K562 (cell line): ENCODE data around the gene CHPF. TPM values are rescaled to one million over a fixed set of nuclear protein-coding genes. Genes with fewer than 3 reads are reported as not detected.
A peak's percentile ranks its signal among the peaks of the same experiment; 100 is the strongest.

Source experiments
- GABPB1 ChIP-seq: sonication (generic); formaldehyde crosslinking; IDR thresholded peaks from 2 replicates; pipeline ENCODE4 v1.8.0; 2022; ENCODE audit warnings: mild to moderate bottlenecking, missing genetic modification reagents
- JUND ChIP-seq, 2 experiments: IDR thresholded peaks; 2 replicates in 1 of 2; 3 replicates in 1 of 2; pipeline ENCODE4 v1.6.1; 2011; ENCODE audit warnings: borderline replicate concordance in 2 of 2, low read depth in 2 of 2, low read length in 2 of 2, improper control_type of control experiment in 1 of 2, missing biosample characterization in 1 of 2, missing genetic modification characterization in 1 of 2, missing genetic modification reagents in 1 of 2
- MAFG ChIP-seq: fragments of 450-650 bp; conservative IDR thresholded peaks from 2 replicates; pipeline ENCODE4 v1.6.1; 2016; ENCODE audit warnings: missing genetic modification characterization, missing compliant biosample characterization
- MCM7 ChIP-seq, 2 experiments: fragments of 450-650 bp; IDR thresholded peaks; 2 replicates each; pipeline ENCODE4 v1.6.1; 2016 to 2018
- MEIS2 ChIP-seq: fragments of 450-650 bp; IDR thresholded peaks from 2 replicates; pipeline ENCODE4 v1.6.1; 2014; ENCODE audit warnings: mild to moderate bottlenecking; ENCODE audit not compliant: partially characterized antibody
- NR2C2 ChIP-seq, 2 experiments: fragments of 200-800 bp in 1 of 2; sonication (Bioruptor generic) in 1 of 2; sonication (generic) in 1 of 2; formaldehyde crosslinking in 1 of 2; IDR thresholded peaks; 2 replicates each; pipeline versions ENCODE4 v1.6.1 to v1.8.0; 2016 to 2022; ENCODE audit warnings: mild to moderate bottlenecking in 1 of 2, missing compliant biosample characterization in 1 of 2, missing genetic modification characterization in 1 of 2, missing genetic modification reagents in 1 of 2
- RB1 ChIP-seq: fragments of 450-650 bp; IDR thresholded peaks from 2 replicates; pipeline ENCODE4 v1.6.1; 2017; ENCODE audit warnings: low read depth, mild to moderate bottlenecking
- SMAD4 ChIP-seq: fragments of 250-450 bp; sonication (Bioruptor Pico); conservative IDR thresholded peaks from 2 replicates; pipeline ENCODE4 v1.8.0; 2021; ENCODE audit warnings: inconsistent platforms, mild to moderate bottlenecking, moderate library complexity
- SP1 ChIP-seq: sonication (generic); formaldehyde crosslinking; IDR thresholded peaks from 2 replicates; pipeline ENCODE4 v1.8.1; 2022; ENCODE audit warnings: mild to moderate bottlenecking, missing genetic modification reagents
- ZBED1 ChIP-seq: IDR thresholded peaks from 2 replicates; pipeline ENCODE4 v1.6.1; 2014
- ZNF316 ChIP-seq: fragments of 450-650 bp; IDR thresholded peaks from 2 replicates; pipeline ENCODE4 v1.6.1; 2016
- polyA plus RNA-seq, 8 experiments: library from polyadenylated mRNA; depleted of rRNA in 4 of 8; stranded (reverse) in 5 of 8; unstranded in 3 of 8; fragments of >200 nt; fragmentation: Nextera tagmentation in 2 of 8; fragmentation: Illumina TruSeq in 1 of 8; extraction: Ambion mirVana in 2 of 8; extraction: Trizol in 1 of 8; gene quantifications; 2 replicates each; pipeline versions ENCODE4 v1.2.1 to v1.2.3, GENCODE V29; 2011 to 2014; ENCODE audit warnings: inconsistent platforms in 1 of 8, missing spikeins in 1 of 8
- total RNA-seq, 7 experiments: library from RNA; depleted of rRNA in 6 of 7; stranded (reverse); fragments of >200 nt in 6 of 7; fragmentation: Illumina TruSeq in 2 of 7; extraction: Trizol in 2 of 7; gene quantifications; 2 replicates each; pipeline versions ENCODE4 v1.2.1 to v1.2.3, GENCODE V29; 2011 to 2021; ENCODE audit warnings: low replicate concordance in 1 of 7
- TF ChIP-seq, protein P1 (sequence below): fragments of 200-800 bp; sonication (Bioruptor generic); IDR thresholded peaks from 2 replicates; pipeline ENCODE4 v1.6.1; 2017; ENCODE audit warnings: missing genetic modification characterization, missing compliant biosample characterization
- TF ChIP-seq, protein P2 (sequence below): sonication (generic); IDR thresholded peaks from 2 replicates; pipeline ENCODE4 v1.6.1; 2016
- TF ChIP-seq, protein P3 (sequence below): sonication (generic); formaldehyde crosslinking; IDR thresholded peaks from 2 replicates; pipeline ENCODE4 v1.8.1; 2023; ENCODE audit warnings: mild to moderate bottlenecking, missing genetic modification reagents
- TF ChIP-seq, protein P4 (sequence below): sonication (generic); formaldehyde crosslinking; IDR thresholded peaks from 2 replicates; pipeline ENCODE4 v1.5.0; 2020; ENCODE audit warnings: missing genetic modification reagents
- TF ChIP-seq, protein P5 (sequence below), 2 experiments: IDR thresholded peaks in 1 of 2; conservative IDR thresholded peaks in 1 of 2; 2 replicates each; pipeline ENCODE4 v1.6.1; 2016; ENCODE audit warnings: low read depth in 2 of 2, mild to moderate bottlenecking in 1 of 2, missing compliant biosample characterization in 1 of 2, missing genetic modification characterization in 1 of 2, moderate library complexity in 1 of 2

CHPF gene
- total and polyA plus RNA-seq, 9 of the 15 experiments (the other 6 are each of a cell fraction or from before 2014, with no cell fraction given) = 0.15 to 57.2 (median 7.9) TPM

DNA sequence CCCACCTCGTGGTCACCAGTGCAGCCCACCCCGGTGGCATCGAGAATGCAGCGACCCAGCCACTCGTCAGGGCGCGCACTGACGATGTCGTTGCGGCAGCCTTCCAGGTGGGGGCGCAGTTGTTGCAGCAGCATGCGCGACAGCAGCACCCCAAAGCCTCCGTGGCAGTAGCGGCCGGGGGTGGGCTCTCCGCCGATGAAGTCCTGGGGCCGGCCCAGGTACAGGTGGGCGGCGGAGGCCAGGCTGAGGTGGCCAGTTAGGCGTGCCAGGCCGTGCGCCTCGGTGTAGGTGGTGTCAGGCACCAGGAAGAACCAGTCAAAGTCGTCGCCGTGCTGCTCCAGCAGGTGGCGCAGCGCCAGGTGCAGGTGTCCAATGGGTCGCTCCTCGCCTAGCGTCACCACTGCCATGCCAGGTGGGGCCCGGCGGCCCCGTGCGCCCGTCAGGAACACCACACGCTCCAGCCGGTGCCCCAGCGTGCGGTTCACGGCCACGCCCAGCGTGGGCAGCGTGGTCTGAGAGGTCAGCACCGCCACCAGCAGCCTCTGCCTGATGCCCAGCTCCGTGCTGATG lies 1.9 kb downstream of the CHPF start (continued):
- TF ChIP-seq NR2C2 (CRISPR knock-in tag; IDR thresholded peaks at IDR 0.05) = peak; percentile 50; the same call in 1 of the 2 replicates
- no peak for TF ChIP-seq NR2C2 (tag; IDR thresholded peaks at IDR 0.05)
- no peak for TF ChIP-seq ZBED1
- TF ChIP-seq GABPB1 (CRISPR knock-in tag) = peak; percentile 60; the same call in 1 of the 2 replicates
- peak; percentile 64; the same call in 1 of the 2 replicates for TF ChIP-seq SP1
- peak; percentile 64 for TF ChIP-seq RB1
- TF ChIP-seq, protein P1, sequence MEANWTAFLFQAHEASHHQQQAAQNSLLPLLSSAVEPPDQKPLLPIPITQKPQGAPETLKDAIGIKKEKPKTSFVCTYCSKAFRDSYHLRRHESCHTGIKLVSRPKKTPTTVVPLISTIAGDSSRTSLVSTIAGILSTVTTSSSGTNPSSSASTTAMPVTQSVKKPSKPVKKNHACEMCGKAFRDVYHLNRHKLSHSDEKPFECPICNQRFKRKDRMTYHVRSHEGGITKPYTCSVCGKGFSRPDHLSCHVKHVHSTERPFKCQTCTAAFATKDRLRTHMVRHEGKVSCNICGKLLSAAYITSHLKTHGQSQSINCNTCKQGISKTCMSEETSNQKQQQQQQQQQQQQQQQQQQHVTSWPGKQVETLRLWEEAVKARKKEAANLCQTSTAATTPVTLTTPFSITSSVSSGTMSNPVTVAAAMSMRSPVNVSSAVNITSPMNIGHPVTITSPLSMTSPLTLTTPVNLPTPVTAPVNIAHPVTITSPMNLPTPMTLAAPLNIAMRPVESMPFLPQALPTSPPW (CRISPR knock-in tag) = no peak
- TF ChIP-seq MEIS2 = peak; percentile 9
- TF ChIP-seq, protein P2, sequence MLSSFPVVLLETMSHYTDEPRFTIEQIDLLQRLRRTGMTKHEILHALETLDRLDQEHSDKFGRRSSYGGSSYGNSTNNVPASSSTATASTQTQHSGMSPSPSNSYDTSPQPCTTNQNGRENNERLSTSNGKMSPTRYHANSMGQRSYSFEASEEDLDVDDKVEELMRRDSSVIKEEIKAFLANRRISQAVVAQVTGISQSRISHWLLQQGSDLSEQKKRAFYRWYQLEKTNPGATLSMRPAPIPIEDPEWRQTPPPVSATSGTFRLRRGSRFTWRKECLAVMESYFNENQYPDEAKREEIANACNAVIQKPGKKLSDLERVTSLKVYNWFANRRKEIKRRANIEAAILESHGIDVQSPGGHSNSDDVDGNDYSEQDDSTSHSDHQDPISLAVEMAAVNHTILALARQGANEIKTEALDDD = no peak
- TF ChIP-seq MCM7 (IDR thresholded peaks at IDR 0.05) = no peak
- TF ChIP-seq SMAD4 (CRISPR knock-in tag) = peak; percentile 73; the same call in 1 of the 2 replicates
- TF ChIP-seq JUND (IDR thresholded peaks at IDR 0.05; ENCODE audit: borderline replicate concordance, low read depth, low read length) = no peak
- 0 out of 3 replicates have a peak, but pooled peaks have one; percentile 8 for TF ChIP-seq JUND (tag; IDR thresholded peaks at IDR 0.05; ENCODE audit: borderline replicate concordance, low read depth, low read length)
- no peak for TF ChIP-seq ZNF316
- TF ChIP-seq, protein P3, sequence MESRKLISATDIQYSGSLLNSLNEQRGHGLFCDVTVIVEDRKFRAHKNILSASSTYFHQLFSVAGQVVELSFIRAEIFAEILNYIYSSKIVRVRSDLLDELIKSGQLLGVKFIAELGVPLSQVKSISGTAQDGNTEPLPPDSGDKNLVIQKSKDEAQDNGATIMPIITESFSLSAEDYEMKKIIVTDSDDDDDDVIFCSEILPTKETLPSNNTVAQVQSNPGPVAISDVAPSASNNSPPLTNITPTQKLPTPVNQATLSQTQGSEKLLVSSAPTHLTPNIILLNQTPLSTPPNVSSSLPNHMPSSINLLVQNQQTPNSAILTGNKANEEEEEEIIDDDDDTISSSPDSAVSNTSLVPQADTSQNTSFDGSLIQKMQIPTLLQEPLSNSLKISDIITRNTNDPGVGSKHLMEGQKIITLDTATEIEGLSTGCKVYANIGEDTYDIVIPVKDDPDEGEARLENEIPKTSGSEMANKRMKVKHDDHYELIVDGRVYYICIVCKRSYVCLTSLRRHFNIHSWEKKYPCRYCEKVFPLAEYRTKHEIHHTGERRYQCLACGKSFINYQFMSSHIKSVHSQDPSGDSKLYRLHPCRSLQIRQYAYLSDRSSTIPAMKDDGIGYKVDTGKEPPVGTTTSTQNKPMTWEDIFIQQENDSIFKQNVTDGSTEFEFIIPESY (CRISPR knock-in tag) = peak; percentile 81
- no peak for TF ChIP-seq MAFG (tag)
- TF ChIP-seq, protein P4, sequence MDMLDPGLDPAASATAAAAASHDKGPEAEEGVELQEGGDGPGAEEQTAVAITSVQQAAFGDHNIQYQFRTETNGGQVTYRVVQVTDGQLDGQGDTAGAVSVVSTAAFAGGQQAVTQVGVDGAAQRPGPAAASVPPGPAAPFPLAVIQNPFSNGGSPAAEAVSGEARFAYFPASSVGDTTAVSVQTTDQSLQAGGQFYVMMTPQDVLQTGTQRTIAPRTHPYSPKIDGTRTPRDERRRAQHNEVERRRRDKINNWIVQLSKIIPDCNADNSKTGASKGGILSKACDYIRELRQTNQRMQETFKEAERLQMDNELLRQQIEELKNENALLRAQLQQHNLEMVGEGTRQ = no peak
- TF ChIP-seq, protein P5, sequence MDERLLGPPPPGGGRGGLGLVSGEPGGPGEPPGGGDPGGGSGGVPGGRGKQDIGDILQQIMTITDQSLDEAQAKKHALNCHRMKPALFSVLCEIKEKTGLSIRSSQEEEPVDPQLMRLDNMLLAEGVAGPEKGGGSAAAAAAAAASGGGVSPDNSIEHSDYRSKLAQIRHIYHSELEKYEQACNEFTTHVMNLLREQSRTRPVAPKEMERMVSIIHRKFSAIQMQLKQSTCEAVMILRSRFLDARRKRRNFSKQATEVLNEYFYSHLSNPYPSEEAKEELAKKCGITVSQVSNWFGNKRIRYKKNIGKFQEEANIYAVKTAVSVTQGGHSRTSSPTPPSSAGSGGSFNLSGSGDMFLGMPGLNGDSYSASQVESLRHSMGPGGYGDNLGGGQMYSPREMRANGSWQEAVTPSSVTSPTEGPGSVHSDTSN (CRISPR knock-in tag; IDR thresholded peaks at IDR 0.05; ENCODE audit: low read depth) = peak; percentile 12; the same call in 1 of the 2 replicates
- TF ChIP-seq, protein P5 (tag; conservative IDR thresholded peaks at IDR 0.05; ENCODE audit: low read depth) = no peak
